Fibroblast of the aortic adventitia (primary cell): ENCODE measurements around the gene CDH13. TPM values are rescaled to one million over a fixed set of nuclear protein-coding genes. Genes with fewer than 3 reads are reported as not detected.

Experiments used
- DNase-seq: peaks from one replicate; pipeline ENCODE4 v3.0.0-alpha.2; 2010; ENCODE audit warnings: low read depth
- H3K4me3 ChIP-seq: 2 replicates; pipeline ENCODE4 v1.5.1; 2011; ENCODE audit warnings: low read depth, mild to moderate bottlenecking, control low read depth, low read length, moderate library complexity
- total RNA-seq: library from RNA; depleted of rRNA; stranded (reverse); fragments of >200 nt; gene quantifications from 2 replicates; pipeline ENCODE4 v1.2.3, GENCODE V29; 2012; ENCODE audit warnings: low replicate concordance
- TF ChIP-seq, protein P1 (sequence below): IDR thresholded peaks from 2 replicates; pipeline ENCODE4 v1.5.1; 2011; ENCODE audit warnings: mild to moderate bottlenecking, low read length, control low read depth, inconsistent platforms; ENCODE audit not compliant: insufficient read depth

The CDH13 gene
- total RNA-seq, 1 donor, result 55.7 TPM

- DNase-seq, result no peak
- no peak overlapping the region for H3K4me3 ChIP-seq
- TF ChIP-seq, protein P1, sequence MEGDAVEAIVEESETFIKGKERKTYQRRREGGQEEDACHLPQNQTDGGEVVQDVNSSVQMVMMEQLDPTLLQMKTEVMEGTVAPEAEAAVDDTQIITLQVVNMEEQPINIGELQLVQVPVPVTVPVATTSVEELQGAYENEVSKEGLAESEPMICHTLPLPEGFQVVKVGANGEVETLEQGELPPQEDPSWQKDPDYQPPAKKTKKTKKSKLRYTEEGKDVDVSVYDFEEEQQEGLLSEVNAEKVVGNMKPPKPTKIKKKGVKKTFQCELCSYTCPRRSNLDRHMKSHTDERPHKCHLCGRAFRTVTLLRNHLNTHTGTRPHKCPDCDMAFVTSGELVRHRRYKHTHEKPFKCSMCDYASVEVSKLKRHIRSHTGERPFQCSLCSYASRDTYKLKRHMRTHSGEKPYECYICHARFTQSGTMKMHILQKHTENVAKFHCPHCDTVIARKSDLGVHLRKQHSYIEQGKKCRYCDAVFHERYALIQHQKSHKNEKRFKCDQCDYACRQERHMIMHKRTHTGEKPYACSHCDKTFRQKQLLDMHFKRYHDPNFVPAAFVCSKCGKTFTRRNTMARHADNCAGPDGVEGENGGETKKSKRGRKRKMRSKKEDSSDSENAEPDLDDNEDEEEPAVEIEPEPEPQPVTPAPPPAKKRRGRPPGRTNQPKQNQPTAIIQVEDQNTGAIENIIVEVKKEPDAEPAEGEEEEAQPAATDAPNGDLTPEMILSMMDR, result no peak
Measured at GRCh38 chr16:83743241-83743640, 1116.5 kb downstream of the CDH13 start.

DNA sequence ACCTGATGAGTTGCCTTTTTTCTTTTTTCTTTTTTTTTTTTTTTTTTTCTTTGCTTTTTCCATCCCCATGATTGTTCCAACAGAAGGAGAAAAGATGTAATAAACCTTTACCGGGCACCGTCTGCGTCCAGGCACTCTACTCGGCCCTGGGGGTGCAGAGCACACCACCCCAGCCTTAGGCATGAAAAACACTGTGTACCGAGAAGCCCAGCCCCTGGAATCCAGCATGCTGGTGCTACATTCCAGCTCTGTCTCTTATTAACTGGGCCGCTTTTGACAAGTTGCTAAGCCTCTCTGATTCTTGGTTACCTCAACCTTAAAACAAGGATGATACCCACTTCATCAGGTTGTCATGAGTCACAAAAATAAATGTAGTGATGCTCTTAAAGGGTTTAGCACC, 1117.0 kb downstream of the CDH13 start:
- TF ChIP-seq, protein P1, result no peak
- DNase-seq, result no peak

GRCh38 chr16:83744441-83744981, 1117.7 kb downstream of the CDH13 start:
- no peak for DNase-seq
- TF ChIP-seq, protein P1, result no peak
- no peak overlapping the region for H3K4me3 ChIP-seq

More for the DNA sequence above, 1117.0 kb downstream of the CDH13 start:
- H3K4me3 ChIP-seq, result no peak overlapping the region

- TF ChIP-seq, protein P1, result no peak
- no peak for DNase-seq
- H3K4me3 ChIP-seq, result no peak overlapping the region
Measured at GRCh38 chr16:83746611-83747010, 1119.8 kb downstream of the CDH13 start.

- no peak for DNase-seq
- TF ChIP-seq, protein P1, result no peak
- no peak overlapping the region for H3K4me3 ChIP-seq
Measured at GRCh38 chr16:83747936-83748335, 1121.2 kb downstream of the CDH13 start.

DNA sequence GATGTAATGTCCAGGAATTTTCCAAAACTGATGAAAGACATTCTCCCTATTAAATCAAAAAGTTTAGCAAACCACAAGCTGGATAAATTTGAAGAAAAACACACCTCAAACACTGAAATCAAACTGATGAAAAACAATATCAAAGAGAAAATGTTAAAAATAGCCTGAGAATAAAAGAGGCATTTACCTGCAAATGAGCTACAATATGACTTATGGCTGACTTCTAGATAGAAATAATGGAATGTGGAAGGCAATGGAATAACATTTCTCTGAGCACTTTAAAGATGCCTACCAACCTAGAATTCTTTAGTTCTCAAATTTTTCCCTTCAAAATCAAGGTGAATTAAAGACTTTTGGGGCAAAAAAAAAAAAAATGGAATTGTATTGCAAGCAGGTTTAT, 1128.6 kb downstream of the CDH13 start:
- DNase-seq, result no peak
- TF ChIP-seq, protein P1, result no peak

More for the DNA sequence above, 1128.6 kb downstream of the CDH13 start:
- H3K4me3 ChIP-seq, result no peak overlapping the region
